Left ventricle myocardium inferior (tissue), 1 donor: ENCODE results near the gene MYMX. TPM values are rescaled to one million over a fixed set of nuclear protein-coding genes. Genes with fewer than 3 reads are reported as not detected.
A peak's percentile ranks its signal among the peaks of the same experiment; 100 is the strongest.

Source experiments
- DNase-seq: peaks from one replicate; pipeline ENCODE4 v3.0.0-alpha.2; 2020
- H3K27ac ChIP-seq: fragments of 200-600 bp; replicated peaks from 2 replicates; pipeline ENCODE4 v1.8.0; 2021
- H3K27me3 ChIP-seq: fragments of 200-600 bp; 2 replicates; pipeline ENCODE4 v1.8.0; 2021; ENCODE audit warnings: low read depth
- H3K36me3 ChIP-seq: fragments of 200-600 bp; 2 replicates; pipeline ENCODE4 v1.8.0; 2021
- H3K4me1 ChIP-seq: fragments of 200-600 bp; 2 replicates; pipeline ENCODE4 v1.8.0; 2021
- H3K4me3 ChIP-seq: fragments of 200-600 bp; 2 replicates; pipeline ENCODE4 v1.8.0; 2021; ENCODE audit warnings: mild to moderate bottlenecking, moderate library complexity
- H3K9me3 ChIP-seq: fragments of 200-600 bp; replicated peaks from 2 replicates; pipeline ENCODE4 v1.8.0; 2021
- CTCF ChIP-seq: fragments of 200-600 bp; IDR thresholded peaks from 2 replicates; pipeline ENCODE4 v1.8.0; 2021; ENCODE audit warnings: antibody characterized with exemption, mild to moderate bottlenecking, borderline replicate concordance
- intact Hi-C: fragments of 100-400 bp; cut with micrococcal nuclease; formaldehyde crosslinking; loops from one replicate; pipeline ENCODE4 v1.11.0; 2022
- total RNA-seq: library from RNA; stranded (reverse); fragmentation: NEBNext Ultra II Directional; extraction: Animal tissue kit (Norgen Biotek cat#: 25700); gene quantifications from one replicate; pipeline ENCODE4 v1.2.1, GENCODE V29; 2021
- donor health status: DM: no; HTN: yes; CAD: no; lungs with severe emphysema.

The MYMX gene
- total RNA-seq, 1 donor from 2014 or later = 0.36 TPM

DNA sequence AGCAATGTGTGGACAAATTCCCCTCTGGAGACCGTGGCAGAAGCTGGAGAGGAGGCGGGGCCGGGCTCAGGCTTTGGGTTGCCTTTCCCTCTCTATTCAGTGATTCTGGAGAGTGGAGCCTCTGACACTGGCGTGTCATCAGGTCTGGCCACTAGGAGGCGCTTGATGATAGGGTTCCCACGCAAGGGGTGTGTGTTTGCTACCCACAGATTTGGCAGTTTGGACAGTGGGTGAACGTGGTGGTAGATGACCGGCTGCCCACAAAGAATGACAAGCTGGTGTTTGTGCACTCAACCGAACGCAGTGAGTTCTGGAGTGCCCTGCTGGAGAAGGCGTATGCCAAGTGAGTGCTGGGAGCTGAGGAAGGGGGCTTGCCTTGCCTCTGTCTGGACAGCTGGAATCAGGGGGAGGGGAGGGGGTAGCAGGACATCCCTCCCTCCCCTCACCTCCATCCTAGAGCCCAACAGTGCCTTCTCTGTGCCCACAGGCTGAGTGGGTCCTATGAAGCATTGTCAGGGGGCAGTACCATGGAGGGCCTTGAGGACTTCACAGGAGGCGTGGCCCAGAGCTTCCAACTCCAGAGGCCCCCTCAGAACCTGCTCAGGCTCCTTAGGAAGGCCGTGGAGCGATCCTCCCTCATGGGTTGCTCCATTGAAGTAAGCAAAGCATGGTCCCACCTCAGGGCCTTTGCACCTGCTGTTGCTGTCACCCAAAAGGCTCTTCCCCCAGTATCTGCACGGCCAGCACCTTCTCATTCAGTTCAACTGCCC is 43.8 kb upstream of the MYMX start:
- H3K4me1 ChIP-seq = peaks cover 34% of the 10 kb centered on the region
- intact Hi-C loops = loop anchor here (2.0 kb wide), 1 partner anchor 66 kb away; no protein-coding TSS in a partner anchor
- peak; percentile 92 for TF ChIP-seq CTCF
- H3K27ac ChIP-seq = no peak overlapping the region
- no peaks in the 10 kb centered on the region for H3K27me3 ChIP-seq
- H3K36me3 ChIP-seq = no peaks in the 10 kb centered on the region
- DNase-seq = peak; percentile 88
- no peaks in the 10 kb centered on the region for H3K9me3 ChIP-seq
- H3K4me3 ChIP-seq = no peak overlapping the region

- no peaks in the 10 kb centered on the region for H3K27me3 ChIP-seq
- H3K36me3 ChIP-seq = no peaks in the 10 kb centered on the region
- intact Hi-C loops = no loop called here
- H3K4me1 ChIP-seq = peaks cover 42% of the 10 kb centered on the region
- TF ChIP-seq CTCF = no peak
- DNase-seq = no peak
- H3K9me3 ChIP-seq = no peaks in the 10 kb centered on the region
- H3K27ac ChIP-seq = peak overlapping the region; percentile 80
- no peak overlapping the region for H3K4me3 ChIP-seq
These were observed 40.5 kb upstream of the MYMX start for GRCh38 chr6:44176130-44176761.

DNA sequence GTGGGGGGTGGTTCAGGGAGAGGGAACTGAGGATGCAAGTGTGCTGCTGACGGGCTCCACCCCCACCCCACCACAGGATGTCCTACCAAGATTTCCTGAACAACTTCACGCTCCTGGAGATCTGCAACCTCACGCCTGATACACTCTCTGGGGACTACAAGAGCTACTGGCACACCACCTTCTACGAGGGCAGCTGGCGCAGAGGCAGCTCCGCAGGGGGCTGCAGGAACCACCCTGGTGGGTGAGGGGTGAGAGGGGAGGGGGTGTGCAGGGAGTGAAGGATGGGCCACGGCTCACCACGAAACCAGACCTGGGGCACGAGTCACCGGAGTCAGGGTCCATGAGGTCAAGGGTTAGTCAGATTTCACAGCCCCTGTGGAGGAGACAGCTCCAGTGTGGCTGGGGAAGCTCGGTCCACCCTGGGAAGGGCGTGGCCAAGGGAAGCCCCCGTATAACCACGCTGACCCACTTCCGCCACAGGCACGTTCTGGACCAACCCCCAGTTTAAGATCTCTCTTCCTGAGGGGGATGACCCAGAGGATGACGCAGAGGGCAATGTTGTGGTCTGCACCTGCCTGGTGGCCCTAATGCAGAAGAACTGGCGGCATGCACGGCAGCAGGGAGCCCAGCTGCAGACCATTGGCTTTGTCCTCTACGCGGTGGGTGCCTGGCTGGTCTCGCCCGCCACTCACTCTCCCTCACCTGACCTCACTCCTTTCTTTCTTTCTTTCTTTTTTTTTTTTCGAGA is 39.8 kb upstream of the MYMX start:
- intact Hi-C loops = no loop called here
- H3K4me1 ChIP-seq = peaks cover 42% of the 10 kb centered on the region

GRCh38 chr6:44177691-44178423 is 38.9 kb upstream of the MYMX start:
- Histone ChIP-seq H3K27me3 (no peaks in the 10 kb centered on the region), H3K4me1 (peaks cover 37% of the 10 kb centered on the region), H3K36me3 (no peaks in the 10 kb centered on the region), H3K27ac (peak overlapping the region; percentile 80), H3K4me3 (no peak overlapping the region), H3K9me3 (no peaks in the 10 kb centered on the region)
- DNase-seq = peak; percentile 78
- intact Hi-C loops = no loop called here
- no peak for TF ChIP-seq CTCF

More for the DNA sequence above, 39.8 kb upstream of the MYMX start:
- TF ChIP-seq CTCF = no peak
- H3K4me3 ChIP-seq = no peak overlapping the region
- no peaks in the 10 kb centered on the region for H3K27me3 ChIP-seq
- H3K27ac ChIP-seq = peak overlapping the region; percentile 80
- H3K36me3 ChIP-seq = no peaks in the 10 kb centered on the region
- DNase-seq = no peak
- no peaks in the 10 kb centered on the region for H3K9me3 ChIP-seq
